ENCODE data around the gene PUS3.

DNA sequence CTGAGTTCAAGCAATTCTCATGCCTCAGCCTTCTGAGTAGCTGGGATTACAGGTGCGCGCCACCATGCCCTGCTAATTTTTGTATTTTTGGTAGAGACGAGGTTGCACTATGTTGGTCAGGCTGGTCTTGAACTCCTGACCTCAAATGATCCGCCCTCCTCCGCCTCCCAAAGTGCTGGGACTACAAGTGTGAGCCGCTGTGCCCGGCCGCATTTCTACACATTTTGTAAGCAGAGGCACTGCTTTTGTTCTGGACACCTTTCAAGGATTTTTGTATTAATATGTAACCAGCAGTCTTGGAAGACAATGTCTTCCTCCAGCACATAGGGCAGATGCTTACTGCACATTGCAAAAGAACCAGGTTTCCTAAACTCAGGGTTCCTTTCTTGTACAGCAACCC is 31.5 kb upstream of the PUS3 start:
- TF ChIP-seq, protein P1, sequence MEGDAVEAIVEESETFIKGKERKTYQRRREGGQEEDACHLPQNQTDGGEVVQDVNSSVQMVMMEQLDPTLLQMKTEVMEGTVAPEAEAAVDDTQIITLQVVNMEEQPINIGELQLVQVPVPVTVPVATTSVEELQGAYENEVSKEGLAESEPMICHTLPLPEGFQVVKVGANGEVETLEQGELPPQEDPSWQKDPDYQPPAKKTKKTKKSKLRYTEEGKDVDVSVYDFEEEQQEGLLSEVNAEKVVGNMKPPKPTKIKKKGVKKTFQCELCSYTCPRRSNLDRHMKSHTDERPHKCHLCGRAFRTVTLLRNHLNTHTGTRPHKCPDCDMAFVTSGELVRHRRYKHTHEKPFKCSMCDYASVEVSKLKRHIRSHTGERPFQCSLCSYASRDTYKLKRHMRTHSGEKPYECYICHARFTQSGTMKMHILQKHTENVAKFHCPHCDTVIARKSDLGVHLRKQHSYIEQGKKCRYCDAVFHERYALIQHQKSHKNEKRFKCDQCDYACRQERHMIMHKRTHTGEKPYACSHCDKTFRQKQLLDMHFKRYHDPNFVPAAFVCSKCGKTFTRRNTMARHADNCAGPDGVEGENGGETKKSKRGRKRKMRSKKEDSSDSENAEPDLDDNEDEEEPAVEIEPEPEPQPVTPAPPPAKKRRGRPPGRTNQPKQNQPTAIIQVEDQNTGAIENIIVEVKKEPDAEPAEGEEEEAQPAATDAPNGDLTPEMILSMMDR (IDR thresholded peaks at IDR 0.05) = no peak
- no peak for TF ChIP-seq POLR2AphosphoS5 (IDR thresholded peaks at IDR 0.05)
- TF ChIP-seq EP300 (IDR thresholded peaks at IDR 0.05) = no peak
- TF ChIP-seq POLR2A (IDR thresholded peaks at IDR 0.05) = no peak
